Lower leg skin (tissue), 4 donors: ENCODE measurements around the gene SLFN13. TPM values are rescaled to one million over a fixed set of nuclear protein-coding genes. Genes with fewer than 3 reads are reported as not detected.

Experiments
- DNase-seq, 2 donors: peaks; one replicate each; pipeline ENCODE4 v3.0.0-alpha.2; 2019; ENCODE audit warnings: low spot score in 2 of 2
- H3K4me3 ChIP-seq: fragments of 200-600 bp; sonication (generic); 2 replicates; pipeline ENCODE4 v1.5.1; 2017; ENCODE audit warnings: mild to moderate bottlenecking, low read depth; ENCODE audit not compliant: poor library complexity, severe bottlenecking
- POLR2A ChIP-seq, 2 donors: fragments of 450-650 bp; IDR thresholded peaks; one replicate each; pipeline ENCODE4 v1.6.1; 2016 to 2017; ENCODE audit warnings: antibody characterized with exemption in 2 of 2, mild to moderate bottlenecking in 1 of 2, moderate library complexity in 1 of 2
- WGBS, 2 donors: methylation state at CpG; one replicate each; pipeline ENCODE4 v1.1.5; 2018; 5-methylcytosine and 5-hydroxymethylcytosine counted together
- intact Hi-C: fragments of 100-400 bp; cut with DNase I; formaldehyde crosslinking; loops from one replicate; pipeline ENCODE4 v1.15.0; 2023; ENCODE audit warnings: low total_unique reads
- total RNA-seq, 4 donors: library from RNA; depleted of rRNA; stranded (reverse); fragments of >200 nt; gene quantifications; one replicate each; pipeline ENCODE4 v1.1.0, GENCODE V29; 2016
- TF ChIP-seq, protein P1 (sequence below), 3 donors: fragments of 450-650 bp; IDR thresholded peaks; one replicate each; pipeline ENCODE4 v1.5.1; 2016; ENCODE audit warnings: antibody characterized with exemption in 3 of 3, mild to moderate bottlenecking in 3 of 3, moderate library complexity in 2 of 3

The SLFN13 gene
- total RNA-seq, 4 donors from 2014 or later = 2.9 to 7.8 (median 5.1) TPM

DNA sequence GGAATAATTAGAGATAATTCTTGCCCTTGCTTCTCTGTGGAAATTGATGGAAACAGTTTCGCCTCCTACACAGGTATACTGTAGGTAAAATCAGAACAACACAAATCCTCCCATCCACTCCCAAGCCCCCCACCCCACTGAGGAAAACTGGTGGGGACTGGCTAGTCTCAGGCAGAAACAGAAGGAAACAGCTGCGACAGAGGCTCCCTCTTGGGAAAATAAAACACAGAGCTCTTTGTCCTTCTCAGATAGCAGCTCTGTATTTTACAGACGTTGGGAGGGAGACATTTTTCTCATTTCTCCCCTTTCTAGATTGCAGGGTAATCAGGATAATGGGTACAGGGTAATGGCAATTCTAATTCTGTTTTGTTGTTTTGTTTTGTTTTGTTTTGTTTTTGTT is 1.1 kb downstream of the SLFN13 start:
- intact Hi-C loops = no loop called here
- TF ChIP-seq POLR2A (IDR thresholded peaks at IDR 0.05) = no peak
- TF ChIP-seq, protein P1, sequence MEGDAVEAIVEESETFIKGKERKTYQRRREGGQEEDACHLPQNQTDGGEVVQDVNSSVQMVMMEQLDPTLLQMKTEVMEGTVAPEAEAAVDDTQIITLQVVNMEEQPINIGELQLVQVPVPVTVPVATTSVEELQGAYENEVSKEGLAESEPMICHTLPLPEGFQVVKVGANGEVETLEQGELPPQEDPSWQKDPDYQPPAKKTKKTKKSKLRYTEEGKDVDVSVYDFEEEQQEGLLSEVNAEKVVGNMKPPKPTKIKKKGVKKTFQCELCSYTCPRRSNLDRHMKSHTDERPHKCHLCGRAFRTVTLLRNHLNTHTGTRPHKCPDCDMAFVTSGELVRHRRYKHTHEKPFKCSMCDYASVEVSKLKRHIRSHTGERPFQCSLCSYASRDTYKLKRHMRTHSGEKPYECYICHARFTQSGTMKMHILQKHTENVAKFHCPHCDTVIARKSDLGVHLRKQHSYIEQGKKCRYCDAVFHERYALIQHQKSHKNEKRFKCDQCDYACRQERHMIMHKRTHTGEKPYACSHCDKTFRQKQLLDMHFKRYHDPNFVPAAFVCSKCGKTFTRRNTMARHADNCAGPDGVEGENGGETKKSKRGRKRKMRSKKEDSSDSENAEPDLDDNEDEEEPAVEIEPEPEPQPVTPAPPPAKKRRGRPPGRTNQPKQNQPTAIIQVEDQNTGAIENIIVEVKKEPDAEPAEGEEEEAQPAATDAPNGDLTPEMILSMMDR (IDR thresholded peaks at IDR 0.05) = no peak
- no peak overlapping the region for H3K4me3 ChIP-seq
- WGBS, 2 donors = 61 to 67% methylated on average over 3 of the region's 3 CpGs
- no peak for DNase-seq

GRCh38 chr17:35438433-35438832 is 10.1 kb downstream of the SLFN13 start:
- DNase-seq = no peak
- no peak for TF ChIP-seq POLR2A (IDR thresholded peaks at IDR 0.05)
- TF ChIP-seq, protein P1 (IDR thresholded peaks at IDR 0.05) = no peak
- intact Hi-C loops = no loop called here
- no peak overlapping the region for H3K4me3 ChIP-seq

DNA sequence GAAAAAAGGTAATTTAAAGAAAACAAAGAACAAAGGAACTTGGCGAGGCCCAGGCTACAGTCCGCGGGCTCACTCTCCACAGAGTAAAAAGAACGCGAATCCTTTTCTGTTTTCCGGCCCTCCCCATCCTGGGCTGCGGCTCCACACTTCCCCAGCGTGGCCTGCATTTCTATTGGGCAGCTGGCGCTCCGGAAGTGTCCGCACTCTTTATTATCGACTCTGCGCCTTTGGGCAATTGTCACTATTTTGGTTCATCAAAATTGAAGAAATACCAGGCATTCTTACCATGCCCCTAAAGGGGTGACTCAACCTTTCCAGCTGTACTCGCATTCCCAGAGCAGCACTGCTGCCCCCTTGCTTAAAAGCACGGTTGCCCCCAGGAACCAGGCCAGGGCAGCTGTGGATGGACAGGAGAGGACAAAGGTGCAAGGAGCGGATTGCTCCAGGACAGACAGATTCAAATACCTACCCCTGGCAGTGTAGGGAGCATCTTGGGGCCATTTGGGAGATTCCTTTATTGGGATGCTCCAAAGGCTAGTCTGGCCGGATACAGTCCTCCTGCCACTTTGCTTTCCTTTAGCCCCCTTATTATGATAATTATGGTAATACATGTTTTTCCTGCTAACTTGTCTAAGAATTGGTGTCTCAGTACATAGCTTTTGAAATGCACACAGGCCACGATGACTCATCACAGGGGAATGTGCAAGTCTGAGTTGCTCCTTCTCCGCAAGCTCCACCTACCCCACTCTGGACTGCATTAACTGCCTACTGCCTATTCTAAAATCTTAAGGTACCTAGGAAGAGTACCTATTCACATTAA is 15.3 kb downstream of the SLFN13 start:
- H3K4me3 ChIP-seq = peak overlapping the region; percentile 52
- TF ChIP-seq, protein P1 (IDR thresholded peaks at IDR 0.05) = no peak
- TF ChIP-seq POLR2A (IDR thresholded peaks at IDR 0.05) = no peak
- peak; percentile 84 to 91 for DNase-seq
- intact Hi-C loops = no loop called here
- 9 to 11% methylated on average over 19 of the region's 19 CpGs for WGBS, 2 donors

GRCh38 chr17:35432176-35433074 is 16.1 kb downstream of the SLFN13 start, which contains the start of gene SLFN12:
Gene SLFN12, minus strand, starts transcription at chr17:35432500. Its CDS starts 9,472 bp downstream, at chr17:35423028.
- 19 to 25% methylated on average over 22 of the region's 22 CpGs for WGBS, 2 donors
- TF ChIP-seq POLR2A (IDR thresholded peaks at IDR 0.05) = no peak
- TF ChIP-seq, protein P1 (IDR thresholded peaks at IDR 0.05) = no peak
- intact Hi-C loops = no loop called here
- DNase-seq = peak; percentile 65 to 87
- peak within 1 kb of the TSS; percentile 52 for H3K4me3 ChIP-seq

GRCh38 chr17:35429702-35430101 is 18.9 kb downstream of the SLFN13 start:
- WGBS, 2 donors = 100% methylated on average over 2 of the region's 2 CpGs
- DNase-seq = no peak
- intact Hi-C loops = no loop called here
- no peak for TF ChIP-seq POLR2A (IDR thresholded peaks at IDR 0.05)
- TF ChIP-seq, protein P1 (IDR thresholded peaks at IDR 0.05) = no peak
- no peak overlapping the region for H3K4me3 ChIP-seq
